HG02884 (cell line): Measurements from ENCODE around the gene RBMS2.

Experiments
- ATAC-seq: cut with Tn5 transposase; IDR thresholded peaks from one replicate; pipeline ENCODE4 v1.9.1; 2021; ENCODE audit warnings: mild to moderate bottlenecking, moderate library complexity; ENCODE audit not compliant: unreplicated experiment

RBMS2 gene

DNA sequence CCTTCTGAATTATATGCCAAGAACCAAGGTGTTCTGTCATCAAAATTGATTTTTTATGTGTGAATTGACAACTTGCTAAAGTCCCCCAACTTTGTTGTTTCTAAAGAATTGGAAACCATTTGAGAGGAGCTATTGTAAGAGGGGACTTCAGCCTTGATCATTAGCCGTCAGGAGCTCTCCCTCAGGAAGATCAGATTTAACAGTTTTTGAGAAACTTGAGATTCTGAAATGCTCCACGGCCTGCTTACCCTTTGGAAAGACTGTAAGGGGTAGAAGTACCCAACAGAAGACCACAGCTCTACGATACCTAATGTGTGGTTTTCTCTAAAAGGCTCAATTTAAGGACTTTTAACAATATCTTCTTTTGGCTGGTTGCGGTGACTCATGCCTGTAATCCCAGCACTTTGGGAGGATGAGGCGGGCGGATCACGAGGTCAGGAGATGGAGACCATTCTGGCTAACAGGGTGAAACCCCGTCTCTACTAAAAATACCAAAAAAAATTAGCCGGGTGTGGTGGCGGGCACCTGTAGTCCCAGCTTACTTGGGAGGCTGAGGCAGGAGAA is 57.4 kb downstream of the RBMS2 start:
- no peak for ATAC-seq

DNA sequence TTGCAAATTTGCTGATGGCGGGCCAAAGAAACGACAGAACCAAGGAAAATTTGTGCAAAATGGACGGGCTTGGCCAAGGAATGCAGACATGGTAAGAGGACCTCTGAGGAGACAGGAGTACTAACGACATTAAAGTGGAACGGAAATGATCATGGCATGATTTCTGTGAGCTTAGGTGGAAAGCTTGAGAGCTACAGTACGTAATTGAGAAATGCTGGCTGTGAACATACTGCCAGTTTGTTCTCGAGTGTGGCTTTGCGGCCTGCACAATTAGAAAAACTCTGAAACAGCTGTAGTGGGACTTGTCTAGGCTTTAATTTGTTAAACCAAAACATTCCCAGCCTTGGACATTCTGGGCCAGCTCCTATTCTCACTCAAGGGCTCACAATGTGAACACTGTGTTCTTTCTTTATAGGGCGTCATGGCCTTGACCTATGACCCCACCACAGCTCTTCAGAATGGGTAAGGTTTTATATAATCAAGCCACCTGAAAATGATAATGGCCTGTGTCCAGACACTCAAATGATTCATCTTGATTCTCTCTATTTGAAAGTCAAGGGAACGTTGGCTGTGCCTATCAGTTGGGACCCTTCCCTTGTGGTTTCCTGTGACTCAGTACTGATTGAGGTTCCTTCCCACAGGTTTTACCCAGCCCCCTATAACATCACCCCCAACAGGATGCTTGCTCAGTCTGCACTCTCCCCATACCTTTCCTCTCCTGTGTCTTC is 60.0 kb downstream of the RBMS2 start:
- no peak for ATAC-seq

DNA sequence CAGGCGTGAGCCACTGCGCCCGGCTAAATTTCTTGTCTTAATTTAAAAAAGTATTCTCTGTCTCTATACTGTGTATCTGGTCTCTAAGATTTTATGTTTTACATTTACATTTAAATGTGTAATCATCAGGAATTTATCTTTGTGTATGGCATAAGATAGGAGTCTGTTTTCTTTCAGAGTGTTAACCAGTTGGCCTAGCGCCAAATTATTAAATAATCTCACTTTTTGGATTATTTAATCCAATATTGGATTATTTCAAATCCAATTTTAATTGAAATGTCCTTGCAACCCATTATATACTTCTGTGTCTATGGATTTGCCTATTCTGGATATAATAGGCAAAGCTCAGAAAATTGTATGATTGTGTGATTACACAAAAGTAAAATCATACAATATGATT is 63.5 kb downstream of the RBMS2 start:
- ATAC-seq, result no peak

DNA sequence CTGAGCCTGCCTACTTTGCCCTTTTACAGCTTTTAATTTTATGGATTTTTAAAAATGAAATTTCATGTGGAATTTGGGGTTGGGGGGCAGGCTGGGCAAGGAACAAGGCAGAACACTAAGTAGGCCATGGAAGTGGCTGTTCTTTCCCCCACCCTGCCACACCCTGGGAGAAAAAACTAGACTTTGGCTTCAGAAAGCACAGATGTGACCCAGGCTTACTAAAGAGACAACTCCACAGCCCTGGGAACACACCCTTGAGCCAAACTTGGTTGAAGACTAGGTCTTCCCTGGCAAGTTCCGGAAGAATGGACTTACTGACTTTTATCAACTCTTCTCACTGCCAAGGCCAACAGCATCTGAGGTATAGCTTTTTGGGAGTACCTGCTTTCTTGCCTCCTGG is 68.2 kb downstream of the RBMS2 start:
- ATAC-seq, result no peak

DNA sequence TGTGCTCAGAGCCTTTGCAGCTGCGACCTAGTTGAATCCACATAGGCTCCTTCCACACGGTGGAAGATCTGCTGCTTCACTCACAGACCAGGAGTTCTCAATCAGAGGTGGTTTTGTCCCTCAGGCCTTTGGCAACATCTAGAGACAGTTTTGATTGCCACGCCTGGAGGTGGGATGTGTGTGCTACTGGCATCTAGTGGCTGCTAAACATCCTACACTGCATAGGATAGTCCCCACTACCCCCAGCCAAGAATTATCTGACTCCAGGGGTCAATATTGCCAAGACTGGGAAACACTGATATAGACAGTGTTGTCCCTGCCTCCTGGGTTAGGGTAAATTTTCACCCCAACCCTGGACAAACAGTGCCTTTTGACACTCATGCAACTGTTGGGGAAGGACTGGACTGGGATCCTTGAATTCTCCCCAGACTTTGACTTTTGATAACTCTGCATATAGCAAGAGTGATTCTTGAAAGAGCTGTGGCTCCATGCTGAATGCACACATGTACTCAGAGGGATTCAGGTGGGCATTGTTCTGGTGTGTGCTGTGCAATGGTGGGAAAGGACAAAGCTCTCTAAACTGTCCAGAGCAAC is 68.7 kb downstream of the RBMS2 start:
- ATAC-seq, result no peak

DNA sequence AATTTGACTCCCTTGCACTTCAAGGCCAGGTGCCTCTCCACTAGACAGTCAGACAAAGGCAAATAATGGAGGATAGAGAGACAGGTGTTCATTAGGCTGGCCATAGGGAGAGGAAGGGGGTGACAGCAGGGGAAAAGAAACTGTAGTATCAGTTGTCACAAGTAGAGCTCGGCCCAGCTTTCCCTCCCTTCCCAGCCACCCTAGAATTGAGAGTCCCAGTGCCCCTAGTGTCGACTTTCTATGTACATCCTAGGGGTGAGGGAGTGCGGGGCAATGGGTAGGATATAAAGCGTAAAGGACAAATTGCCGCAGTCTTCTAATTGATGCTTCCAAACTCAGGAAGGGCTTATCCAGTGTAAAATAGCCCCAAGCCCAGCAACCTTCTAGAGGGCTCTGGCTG is 69.5 kb downstream of the RBMS2 start:
- no peak for ATAC-seq

DNA sequence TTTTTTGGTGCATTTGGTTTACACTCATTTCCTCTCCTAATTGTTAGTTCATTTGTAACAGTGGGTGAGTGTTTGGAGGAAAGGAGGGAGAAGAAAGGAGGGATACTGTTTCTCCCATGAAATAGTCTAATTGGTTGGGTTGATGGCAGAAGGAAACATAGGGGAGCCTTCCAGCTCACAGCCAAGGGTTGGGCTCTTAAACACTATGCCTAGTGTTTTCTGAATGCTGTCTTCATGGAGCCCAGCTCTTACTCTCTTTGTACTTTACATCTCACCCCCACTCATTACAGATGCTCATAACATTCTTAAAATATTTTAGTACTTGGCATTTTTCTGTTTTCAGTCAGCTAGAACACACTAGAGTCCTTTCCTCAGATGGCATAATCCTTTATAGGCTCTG is 70.3 kb downstream of the RBMS2 start:
- ATAC-seq, result no peak

DNA sequence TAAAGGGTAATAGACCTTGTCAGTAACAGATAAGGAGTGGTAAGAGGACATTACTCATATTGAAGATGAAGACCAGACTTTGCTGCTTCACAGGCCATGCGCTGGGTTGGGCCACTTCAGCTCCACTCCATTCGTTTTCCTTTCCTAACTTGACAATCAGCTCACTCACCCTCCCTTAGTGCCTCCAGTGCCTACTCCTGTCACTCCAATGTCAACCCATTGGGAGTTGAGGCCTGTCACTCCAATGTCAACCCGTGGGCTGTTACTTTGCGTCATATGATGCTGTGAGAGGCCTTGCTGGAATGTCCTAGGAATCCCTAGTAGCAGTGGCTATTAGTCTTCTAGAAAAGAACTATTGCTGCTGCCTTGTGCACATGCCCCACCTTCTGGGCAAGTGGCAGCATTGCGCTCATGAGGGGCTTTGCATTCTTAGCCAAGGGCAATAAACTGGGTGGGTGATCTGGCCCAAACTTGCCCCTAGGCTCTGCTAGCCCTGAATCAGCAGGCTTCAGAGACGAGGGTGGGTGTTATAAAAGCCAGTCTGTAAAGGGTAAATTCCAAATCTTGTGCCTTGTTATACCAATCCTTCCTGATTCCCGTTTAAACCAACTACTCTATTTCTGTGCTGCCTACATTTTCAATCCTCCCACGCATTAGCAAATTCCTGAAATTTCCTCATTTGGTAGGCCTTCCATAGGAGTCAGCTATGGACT is 72.4 kb downstream of the RBMS2 start:
- no peak for ATAC-seq

DNA sequence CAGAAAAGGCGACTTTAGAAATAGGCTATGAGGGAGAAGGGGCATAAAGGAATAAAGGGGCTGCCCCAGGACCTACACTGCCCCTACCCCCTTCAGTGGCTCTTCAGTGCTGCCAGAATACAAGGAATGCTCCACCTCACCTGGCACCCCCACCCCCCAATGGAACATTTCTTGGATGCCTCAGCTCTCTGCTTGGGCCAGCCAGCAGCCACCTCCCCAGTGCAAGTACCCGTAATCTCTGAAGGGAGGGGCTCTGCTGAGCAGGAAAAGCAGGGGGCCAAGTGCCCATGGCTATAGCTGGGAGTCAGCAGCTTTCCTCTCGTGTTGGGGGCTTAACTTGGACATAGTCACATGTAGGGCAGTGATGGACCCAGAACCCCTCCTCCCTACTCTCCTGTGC is 75.2 kb downstream of the RBMS2 start:
- ATAC-seq, result no peak

DNA sequence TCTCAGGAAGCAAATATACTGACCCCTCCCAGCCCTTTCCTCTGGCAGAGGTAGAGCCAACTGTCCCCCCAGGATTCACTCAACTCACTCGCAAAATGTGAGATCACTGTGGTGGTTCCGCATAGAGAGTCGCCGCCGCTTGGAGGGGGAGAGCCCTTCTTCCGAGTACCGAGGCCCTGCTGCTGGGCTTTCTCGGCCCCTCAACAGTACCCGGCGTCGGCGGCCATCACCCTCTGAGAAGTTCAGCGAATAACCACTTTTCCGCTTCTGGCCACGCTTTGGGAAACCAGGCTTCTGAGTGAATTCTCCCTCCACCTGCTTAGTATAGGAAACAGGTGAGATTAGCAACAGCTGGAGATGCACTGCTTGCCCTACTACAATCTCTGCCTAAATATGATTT is 77.4 kb downstream of the RBMS2 start:
- no peak for ATAC-seq

DNA sequence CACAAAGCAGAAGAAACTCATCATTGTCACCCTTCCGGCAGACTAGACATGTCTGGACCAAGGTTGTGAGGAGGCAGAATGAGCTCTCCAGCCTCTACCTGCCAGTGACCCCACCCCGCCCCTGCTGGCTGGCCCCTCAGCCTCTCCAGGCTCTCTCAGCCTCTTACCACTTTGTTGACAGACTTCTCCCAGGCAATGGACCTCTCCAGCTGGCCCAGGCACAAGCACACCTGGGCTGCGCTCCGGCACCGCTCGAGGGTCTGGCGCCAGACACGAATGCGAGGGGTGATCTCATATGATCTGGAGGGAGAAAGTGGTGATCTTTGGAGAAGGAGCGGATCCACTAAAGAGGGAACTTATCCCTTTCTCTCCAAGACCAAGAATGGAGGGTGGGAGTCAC is 78.2 kb downstream of the RBMS2 start:
- no peak for ATAC-seq

DNA sequence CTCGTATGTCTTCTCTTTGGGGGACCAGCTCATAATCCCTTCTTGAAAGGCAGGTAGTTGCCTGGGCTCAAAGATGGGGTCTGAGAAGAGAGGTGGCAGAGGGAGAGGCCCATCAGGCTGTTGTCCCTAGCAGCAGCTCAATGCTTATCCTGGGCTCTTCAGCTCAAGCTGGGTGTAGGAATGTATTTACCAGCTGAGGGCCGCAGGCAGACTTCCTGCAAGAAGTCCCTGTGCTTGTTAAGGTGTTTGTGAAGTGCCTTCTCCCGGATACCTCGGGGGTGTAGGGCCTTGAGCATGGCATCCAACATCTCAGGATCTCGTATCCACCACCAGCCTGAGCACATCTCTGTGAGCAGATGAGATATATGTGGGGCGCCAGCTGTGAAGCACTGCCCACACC is 79.1 kb downstream of the RBMS2 start:
- no peak for ATAC-seq

DNA sequence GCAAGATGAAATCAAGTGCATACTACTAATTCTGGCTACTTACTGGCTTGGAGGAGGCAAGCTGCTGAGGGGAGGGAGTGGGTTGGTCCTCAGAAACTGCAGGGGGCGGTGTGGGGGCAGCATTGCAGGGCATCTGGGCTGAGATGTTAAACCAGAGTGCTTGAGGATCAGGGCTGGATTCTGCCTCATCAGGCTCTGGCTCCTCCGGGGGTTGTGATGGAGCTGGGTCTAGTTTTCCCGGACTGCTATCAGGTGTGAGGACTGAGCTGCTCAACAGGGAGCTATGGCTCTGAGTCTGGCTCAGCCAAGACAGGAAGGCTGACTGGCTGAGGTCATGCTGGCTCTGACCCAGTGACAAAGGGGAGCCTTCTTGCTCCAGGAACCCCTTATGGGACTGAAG is 79.9 kb downstream of the RBMS2 start:
- ATAC-seq, result no peak

DNA sequence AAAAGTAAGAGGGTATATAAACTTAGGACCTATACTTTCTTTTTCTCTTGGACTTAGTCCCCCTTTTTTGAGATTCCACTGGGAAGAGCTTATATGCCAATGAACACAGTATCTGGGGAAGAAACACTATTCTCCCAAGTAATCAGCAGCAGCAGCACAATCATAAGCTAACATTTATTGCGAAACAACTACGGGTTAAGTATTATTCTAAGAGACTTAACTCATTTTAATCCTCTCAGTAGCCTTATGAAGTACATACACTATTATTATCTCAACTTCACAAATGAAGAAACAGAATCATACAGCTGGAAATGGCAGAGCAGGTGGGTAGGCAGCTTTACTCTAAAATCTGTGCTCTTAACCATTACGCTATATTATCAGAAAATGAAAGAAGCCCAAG is 80.6 kb downstream of the RBMS2 start:
- ATAC-seq, result no peak

DNA sequence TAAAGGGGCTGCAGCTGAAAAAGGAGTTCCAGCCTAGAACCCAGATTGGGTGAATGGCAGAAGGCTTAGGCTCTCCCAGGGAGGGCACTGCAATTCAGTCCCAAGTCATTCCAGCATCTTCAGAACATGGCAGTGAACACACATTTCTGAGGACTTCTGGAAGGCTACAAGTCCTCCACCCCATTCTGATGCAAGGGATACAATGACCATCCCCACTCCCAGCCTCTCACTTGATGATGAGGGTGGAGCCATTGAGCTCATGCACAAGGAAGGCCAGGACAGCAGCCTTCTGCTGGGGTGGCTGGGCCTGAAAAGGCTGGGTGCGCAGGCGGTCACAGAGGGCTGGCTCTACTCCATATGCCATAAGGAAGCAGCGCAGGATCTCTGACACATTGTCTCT is 82.7 kb downstream of the RBMS2 start:
- ATAC-seq, result no peak

DNA sequence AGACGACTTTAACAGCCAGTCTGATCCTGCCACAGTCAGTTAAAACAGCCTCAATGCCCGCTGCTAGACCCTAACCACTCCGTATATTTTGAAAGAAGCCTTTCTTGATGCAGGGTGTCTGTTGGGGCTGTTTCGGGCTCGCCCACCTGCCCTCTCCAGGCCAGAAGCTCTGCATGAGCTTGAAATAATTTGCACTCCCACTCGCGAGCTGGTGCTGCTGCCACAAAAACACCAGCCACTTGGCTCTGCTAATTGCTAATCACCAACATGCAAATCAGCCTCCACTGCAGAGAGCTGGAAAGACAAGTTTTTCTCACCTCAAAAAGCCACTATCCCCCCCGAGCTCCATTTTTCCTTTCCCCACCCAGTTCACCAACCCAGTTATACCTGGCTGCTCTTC is 93.0 kb downstream of the RBMS2 start:
- no peak for ATAC-seq

DNA sequence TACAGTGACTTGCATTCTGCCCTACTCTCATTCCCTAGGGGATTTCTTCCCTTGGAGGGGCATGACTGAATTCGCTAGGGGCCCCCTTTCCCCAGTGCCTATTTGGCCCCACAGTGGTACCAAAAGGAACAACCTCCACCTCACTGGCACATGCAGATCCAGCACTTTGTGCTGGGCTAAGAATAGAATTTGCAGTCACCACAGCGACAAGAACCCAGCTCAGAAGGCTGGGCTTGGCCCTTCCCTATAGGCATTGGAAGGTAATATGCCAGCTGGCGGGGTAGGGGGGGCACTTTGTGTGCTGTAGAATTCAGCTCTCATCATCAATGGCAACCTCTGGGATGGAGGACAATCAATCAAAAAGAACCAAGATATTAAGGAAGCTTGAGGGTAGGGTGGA is 94.6 kb downstream of the RBMS2 start:
- no peak for ATAC-seq

DNA sequence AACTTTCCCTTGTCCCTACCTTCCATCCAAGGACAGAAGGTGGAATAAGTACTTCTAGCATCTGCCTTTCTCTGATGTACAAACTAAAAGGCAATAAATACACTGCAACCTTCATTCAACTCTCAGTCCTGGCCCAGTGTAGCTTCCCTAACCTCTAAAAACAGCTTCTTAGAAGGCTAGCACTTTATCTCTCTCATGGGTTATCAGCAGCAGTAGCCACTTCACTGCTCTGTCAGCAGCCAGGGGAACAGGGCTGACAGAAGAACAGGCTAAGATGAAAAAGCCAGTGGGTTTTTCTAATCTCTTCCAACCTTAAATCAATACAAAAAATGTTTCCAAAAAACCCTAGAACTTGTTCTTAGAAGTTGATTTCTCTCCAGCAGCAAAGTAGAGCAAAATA is 95.3 kb downstream of the RBMS2 start:
- no peak for ATAC-seq

DNA sequence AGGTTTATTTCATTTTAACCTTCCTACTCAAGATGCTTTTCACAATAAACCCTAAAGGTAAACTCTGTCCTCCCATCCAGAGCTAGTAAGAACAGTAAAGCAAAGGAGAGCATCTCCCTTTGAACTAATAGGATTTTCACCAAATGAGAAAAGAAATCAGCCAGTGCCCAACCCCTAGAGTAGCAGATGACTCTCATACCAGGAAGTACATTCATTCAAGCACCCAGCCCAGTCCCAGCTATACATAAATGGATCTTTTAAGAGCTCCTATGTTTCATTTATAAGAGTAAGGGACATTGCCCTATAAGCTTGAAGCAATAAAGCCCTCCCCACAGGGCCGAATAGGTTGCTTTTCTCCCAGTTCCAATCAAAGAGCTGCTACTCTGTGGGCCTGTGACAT is 100.9 kb downstream of the RBMS2 start:
- ATAC-seq, result no peak

DNA sequence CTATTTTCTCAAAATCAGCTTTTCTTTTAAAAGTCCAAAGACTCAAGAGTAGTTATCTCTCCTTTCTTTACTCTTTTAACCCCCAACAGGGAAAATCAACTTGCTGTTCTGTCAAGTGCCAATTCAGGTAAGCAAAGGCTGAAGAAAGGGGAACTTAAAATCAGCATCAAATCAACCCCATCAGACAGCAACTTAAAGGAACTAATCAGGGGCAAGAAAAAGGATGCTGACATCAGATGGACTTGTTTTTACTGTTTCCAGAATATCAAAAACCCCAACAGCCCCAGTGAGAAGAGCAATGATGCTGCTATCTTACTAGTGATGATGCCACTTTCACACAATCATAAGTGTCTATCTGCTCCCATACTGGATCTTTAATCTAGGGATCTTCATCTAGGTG is 105.1 kb downstream of the RBMS2 start:
- ATAC-seq, result no peak

DNA sequence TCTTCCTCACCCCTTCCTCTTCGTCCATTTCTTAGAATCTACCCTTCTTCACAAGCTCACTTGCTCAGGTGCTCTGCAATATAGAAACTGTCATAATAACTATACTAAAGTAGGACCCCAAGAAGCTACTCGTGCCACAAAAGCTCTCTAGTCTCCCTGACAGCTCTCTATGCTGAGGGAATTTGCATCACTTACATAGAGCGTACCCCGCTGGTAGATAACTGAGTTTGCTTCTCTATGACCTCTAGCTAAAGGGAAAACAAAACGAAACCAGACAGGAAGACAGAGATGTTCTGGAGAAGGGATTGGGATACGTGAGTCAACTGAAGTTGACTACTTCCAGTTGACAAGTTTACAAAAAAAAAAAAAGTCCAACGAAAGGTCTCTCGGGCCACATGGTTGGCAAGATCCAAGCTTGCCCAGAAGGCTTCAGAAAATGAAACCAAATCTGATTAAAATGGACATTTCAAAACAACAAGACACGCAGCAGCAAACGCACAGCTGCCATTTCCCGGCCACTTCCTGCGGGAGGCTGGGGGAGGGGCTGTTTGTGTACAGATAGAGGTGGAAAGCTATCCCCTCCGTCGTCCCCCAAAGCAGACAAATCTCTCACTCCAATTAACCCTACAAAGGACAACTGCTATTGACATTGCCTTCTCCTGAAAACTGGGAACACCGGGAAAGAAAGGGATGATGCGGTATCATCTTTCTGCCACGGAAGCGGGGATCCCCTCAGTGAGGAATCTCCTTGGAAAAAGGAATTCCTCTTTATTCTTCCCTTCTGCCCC is 107.2 kb downstream of the RBMS2 start:
- ATAC-seq, result no peak
